Posterior cingulate gyrus (tissue), 11 donors: ENCODE measurements around the gene KCNQ1.

Experiments used
- DNase-seq, 10 donors: peaks; one replicate each; pipeline versions ENCODE4 v3.0.0 to v3.0.0-alpha.2; 2020 to 2021; ENCODE audit warnings: mixed read lengths in 3 of 10
- intact Hi-C: fragments of 100-400 bp; cut with DNase I; formaldehyde crosslinking; loops from one replicate; pipeline ENCODE4 v1.15.1; 2023

Gene KCNQ1

DNA sequence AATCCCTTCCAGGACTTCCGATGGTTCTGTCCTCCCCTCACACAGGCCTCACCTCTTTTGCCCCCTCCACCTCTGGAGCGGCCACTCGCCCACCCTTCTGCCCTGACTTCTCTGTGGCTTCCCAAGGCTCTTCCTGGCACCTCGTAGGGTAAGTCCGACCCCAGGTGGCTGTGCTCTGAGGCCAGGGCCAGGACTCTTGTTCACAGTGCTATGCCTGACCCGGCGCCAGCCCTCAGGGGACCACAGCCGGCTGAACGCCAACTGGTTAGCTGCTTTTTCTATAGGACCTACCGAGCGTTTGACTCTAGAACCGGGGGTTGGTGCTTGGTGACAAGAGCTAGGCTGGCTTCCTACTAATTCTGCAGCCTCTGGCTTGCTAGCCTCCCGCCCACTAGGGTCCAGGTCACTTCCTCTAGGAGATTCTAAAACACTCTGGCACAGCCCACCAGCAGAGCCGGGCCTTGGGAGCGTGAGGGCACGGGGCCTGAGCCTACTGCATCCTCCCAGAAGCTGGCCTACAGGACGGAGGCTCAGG is 283.4 kb downstream of the KCNQ1 start:
- intact Hi-C loops: no loop called here
- no peak for DNase-seq

DNA sequence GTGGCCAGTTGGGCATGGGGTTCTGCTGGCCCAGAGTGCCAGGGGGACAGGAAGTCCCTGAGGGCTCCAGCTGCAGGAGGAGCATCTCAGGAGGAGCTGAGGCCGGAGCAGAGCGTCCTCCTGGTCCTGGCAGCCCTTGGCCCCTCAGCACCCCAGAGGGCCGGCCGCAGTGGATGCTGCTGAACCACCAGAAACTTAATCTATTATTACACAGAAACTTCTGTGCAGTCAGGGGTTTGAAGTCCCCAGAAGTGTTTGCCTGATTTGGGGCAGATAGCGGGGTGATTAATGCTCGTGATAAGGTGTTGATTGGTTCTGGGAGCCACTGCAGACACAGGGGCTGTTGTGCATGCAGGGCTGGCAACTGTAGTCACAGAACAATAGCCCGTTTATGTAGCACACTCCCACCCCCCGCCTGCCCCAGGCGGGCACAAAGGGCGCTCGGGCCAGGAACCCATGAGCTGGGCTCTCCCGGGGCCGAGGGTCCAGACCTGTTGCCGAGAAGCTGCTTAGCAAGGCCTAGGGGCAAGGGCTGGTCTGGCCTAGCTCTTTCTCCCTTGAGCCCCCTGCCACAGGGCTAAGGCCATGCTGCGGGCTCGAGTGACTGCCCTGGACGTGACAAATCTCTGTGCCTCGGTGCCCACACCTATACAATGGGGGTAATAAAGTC is 284.0 kb downstream of the KCNQ1 start:
- DNase-seq: peak; percentile 56 to 97 (median 82)
- intact Hi-C loops: no loop called here

DNA sequence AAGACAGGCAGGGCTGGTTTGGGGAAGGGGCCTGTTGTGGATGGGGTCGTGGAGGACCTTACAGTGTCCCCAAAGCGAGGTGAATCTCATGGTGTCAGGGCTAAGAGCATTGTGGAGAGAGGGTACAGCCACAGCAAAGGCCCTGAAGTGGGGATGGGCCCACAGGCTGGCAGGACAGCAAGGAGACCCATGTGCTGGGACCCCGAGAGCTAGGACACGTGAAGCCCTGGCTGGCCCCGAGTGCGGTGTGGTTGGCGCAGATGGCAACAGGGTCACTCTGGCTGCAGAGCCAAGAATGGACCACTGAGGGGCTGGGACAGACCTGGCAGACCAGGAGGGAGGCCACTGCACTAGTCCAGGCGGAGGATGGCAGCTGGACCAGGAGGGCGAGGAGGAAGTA is 285.0 kb downstream of the KCNQ1 start:
- no peak for DNase-seq
- intact Hi-C loops: no loop called here

DNA sequence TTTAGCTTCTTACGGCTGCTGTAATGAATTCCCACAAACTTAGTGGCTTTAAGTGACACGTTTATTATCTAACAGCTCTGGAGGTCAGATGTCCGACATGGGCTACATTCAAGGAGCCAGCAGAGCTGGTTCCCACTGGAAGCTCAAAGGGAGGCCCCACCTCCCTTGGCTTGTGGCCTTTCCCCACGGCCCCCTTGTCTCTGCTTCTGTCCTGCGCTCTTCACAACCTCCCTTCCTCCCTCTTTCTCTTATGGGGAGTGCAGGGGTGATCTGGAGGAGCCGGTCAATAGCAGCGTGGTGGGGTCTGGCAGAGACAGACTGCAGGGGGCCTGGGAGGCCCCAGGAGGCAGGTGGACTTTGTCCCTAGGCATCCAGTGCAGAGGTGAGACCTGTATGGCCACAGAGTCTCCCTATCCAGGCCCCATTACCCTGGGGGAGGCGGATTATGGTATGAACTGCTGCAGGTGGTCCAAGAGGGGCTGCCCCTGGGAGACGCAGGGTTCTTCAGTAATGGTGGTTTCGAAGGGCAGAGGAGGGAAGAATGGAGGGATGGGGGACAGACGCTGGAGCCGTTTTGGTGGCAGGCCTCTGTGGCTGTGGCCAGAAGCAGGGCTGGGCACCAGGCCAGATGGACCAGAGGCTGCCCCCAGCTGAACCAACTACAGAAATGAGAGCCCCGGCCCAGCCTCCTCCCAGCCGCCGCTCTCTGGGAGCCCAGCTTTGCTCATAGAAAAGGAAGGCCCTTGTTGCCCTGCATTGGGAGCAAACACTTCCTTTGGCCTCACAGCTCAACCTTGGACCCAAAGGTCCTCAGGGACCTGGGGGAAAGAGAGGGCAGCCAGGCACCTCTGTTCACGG is 285.7 kb downstream of the KCNQ1 start:
- DNase-seq: peak in 7 of 10 donors; percentile 35 to 95 (median 71)

DNA sequence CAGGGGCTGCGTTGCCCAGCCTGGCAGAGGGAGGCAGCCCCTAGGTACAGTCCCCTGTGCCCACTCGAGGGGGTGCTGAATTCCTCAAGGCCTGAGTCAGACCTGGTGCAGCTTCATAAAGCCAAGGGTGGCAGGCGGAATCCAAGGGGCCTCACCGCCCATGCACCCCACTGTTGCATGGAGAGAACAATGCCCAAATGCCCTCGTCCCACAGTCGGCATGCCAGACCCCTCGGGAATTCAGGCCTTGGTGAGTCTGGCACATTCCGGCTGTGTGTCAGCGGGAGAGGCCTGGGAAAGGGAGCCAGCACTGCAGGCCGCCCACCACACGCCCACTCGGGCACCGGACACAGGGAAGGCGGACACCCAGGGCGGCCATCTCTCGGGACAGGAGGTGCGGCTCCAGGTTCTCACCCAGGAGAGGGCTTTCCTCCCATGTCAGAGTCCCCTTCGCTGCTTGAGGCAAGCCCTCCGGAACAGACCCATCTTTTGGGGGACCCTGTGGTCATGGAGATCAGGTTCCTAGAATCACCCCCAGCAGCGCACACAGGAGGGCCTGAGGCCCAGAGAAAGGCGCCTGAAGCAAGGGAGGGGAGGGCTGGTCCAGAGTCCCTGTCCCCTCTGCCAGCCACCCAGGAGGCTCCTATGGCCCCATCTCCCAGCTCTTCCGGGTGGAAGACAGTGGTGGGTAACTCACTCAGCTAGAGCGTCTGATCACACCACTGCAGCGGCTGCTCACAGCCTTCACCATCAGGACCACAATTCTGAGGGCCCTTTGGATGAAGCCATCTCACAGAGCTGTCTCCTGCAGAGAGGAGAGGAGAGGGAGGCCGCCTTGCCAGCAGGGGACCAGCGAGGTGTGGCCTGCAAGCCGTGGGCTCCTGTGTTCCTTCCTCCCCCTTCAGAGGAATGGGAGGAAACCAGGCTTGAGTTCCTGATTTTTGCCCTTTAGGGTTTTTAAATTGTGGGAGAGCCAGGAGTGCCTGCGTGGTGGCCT is 286.6 kb downstream of the KCNQ1 start:
- intact Hi-C loops: no loop called here
- no peak for DNase-seq

More for the DNA sequence above, 285.7 kb downstream of the KCNQ1 start:
- intact Hi-C loops: no loop called here

DNA sequence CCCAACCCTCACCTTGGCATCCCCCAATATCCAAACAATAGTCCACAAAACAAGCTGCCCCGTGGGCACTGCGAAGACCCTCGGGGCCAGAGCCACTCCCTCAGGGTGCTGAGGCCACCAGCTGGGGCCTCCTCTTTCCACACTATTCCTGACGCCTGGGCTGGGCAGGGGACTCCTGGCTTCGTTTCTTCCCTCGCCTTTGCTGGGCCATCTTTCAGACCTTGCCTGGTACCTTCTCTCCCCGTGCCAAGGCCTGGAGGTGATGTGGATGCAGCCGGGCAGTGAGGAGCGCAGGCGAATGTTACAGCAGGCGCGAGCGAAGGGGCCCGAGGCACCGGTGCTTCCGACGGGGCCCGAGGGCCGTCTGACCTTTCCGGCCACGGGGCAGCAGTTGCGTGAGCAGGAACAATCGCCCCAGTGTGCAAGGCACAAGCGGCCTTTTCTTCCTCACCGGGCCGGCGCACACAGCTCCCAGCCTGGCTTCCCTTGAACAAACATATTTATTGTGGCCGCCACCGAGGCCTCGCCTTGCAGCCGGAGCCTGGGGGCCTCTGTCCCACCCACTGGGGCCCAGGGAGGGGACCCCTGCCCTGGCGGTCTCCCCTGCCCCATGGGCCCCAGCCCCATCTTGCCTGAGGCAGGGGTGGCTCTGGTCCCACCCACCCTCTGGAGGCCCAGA is 287.6 kb downstream of the KCNQ1 start:
- intact Hi-C loops: no loop called here
- peak; percentile 46 to 97 (median 77) for DNase-seq

DNA sequence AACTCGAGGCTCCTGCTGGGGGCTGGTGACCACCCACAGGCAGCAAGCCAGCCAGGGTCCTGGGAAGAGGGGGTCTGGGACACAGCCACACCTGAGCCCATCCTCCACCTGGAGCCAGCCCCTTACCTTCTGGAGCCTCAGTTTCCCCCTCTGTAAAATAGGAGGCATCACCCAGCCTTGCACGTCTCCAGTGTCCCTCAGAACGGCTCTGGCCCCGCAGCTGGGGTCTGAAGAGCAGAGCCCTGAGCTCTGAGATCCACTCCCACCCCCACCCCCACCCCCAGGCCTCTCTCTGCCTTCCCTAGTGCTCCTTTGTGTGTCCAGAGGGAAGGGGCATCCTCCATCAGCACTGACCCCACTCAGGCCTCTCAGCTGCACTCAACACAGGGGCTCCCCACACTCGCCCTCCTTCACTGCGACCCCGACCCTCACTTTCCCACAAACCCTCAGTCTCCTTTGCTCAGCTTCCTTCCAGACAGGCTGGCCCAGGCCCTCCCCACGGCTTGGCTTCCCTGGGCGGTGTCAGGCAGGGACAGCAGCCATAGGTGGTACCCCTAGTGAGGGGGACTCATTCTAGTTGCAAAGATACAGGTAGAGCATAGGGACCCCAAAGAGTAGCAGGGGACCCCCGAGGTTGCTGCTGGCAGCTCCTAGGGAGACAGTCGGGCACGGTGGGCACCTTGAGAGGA is 288.3 kb downstream of the KCNQ1 start:
- DNase-seq: peak in 3 of 10 donors; percentile 60 to 81 (median 61)
- intact Hi-C loops: no loop called here

DNA sequence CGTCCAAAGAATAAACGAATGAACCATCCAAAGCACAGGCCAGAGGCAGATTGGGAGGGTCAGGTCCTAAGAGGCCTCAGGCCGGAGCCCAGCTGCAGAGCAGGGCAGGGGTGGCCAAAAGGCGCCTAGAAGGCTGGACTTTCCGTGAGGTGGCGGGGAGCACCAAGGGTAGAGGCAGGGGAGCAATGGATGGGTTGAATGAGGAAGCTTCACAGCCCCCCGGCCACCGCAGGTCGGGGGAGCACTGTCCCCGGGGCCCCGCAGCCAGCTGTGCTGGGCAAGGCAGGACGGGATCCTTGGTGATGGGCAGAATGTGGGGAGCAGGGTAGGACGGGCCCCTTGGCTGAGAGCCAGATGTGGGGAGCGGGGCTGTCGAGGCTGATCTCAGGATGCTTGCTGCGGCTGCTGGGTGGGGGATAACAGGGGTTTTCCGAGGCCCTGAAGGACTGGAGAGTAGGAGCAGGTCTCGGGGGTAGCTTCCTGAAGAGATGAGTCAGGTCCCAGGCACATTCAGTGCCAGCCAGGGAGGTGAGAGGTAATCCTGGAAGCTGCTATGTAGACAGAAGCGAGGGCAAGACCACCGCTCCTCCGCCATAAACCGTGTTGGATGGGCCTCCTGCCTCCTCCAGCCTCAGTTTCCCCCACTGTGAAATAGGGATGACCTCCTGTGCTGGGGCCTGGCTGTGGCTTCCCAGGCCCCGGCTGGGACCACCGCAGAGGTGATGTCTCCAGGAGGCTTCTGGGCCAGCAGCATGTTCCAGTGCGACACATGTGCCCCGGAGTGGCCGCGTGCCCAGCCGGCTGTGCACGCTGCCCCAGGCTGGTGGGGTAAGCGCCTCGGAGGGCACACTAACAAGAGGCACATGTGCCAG is 289.6 kb downstream of the KCNQ1 start:
- intact Hi-C loops: no loop called here
- peak in 3 of 10 donors; percentile 64 to 80 (median 73) for DNase-seq

DNA sequence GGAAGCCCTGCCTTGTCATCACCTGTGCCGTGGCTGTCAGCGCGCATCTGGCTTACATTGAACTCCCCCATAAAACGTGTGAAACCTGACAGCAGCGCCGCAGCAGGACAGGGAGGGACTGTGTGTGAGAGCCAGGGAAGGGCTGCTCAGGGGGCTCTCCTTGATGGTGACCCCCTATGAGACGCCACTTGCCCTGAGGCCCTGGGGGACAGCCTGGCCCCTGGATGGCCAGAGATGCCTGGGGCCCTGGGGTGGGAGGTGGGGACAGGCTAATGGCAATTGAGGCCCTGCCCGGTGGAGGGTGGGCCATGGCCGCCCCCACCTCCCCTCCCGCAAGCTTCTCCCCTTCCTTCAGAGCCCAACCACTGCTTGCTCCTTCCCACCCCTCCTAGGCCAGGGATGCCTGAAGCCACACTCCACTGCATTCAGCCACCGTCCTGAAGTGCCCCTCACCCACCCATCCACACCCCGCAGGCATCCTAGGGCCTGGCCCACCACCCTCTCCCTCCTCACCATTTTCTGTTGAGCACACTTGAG is 290.3 kb downstream of the KCNQ1 start:
- intact Hi-C loops: no loop called here
- DNase-seq: peak in 3 of 10 donors; percentile 30 to 71 (median 61)

DNA sequence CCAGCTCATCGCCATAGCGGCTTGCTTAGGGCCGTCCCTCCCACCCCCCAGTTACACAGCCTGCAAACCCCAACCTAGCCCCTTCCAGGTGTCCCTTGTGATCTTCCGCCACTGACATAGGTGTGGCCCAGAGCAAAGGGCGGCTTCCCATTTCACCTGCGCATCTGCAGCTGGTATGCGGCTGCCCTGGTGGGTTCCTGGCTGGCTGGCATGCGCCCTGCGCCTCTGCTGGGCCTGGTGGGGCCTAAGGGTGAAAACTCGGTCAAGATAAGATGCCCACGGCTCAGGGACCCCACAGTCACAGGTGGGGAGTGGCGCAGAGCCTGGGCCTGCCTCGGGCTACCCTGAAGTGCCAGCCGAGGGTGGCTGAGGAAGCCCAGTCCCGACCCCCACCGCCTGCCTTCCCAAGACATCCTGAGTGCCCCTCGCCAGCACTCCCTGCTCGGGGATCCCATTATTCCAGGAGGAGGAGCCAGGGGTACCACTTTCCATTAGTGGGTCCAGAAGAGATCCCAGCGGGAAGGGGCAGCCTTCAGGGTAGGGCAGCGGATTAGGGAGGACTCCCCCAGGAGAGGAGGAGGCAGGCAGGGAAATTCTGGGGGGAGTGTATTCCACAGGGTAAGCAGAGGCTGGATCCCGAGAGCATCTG is 291.9 kb downstream of the KCNQ1 start:
- intact Hi-C loops: no loop called here
- peak in 1 of 10 donors; percentile 67 for DNase-seq

DNA sequence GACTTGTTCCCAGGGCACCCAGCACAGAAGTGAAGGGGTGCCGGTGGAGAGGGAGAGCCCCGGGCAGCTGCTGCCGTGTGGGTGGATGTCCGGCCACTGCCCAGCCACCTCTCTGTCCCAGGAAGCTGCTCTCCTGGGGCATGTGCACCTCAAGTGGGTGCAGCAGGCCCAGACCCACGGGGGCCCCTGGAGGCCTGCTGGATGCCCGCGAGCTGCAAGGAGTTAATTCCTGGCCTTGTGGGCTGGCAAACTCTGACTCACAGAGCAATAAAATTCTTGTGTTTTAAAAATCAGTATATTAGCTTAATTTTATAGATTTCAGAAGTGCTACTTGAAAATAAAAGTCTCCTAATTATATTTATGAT is 292.4 kb downstream of the KCNQ1 start:
- intact Hi-C loops: no loop called here
- peak in 1 of 10 donors; percentile 66 for DNase-seq

DNA sequence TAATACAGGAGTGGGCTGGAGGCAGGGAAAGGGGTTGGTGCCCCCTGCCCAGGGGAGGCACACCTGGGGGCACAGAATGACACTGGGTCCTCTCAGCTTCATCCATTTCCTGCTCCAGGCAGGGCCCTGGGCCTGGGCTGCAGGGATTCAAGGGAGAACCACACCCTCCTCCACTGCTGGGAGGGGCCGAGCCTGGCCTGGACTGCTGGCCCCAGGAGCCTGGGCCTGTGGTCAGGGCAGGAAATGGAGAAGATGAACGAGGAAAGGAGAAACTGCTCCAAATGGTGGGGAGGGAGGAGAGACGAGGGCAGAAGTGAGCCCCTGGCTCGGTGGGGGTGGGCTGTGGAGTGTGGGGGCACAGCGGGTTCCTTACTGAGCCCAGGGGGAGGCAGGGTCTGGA is 293.1 kb downstream of the KCNQ1 start:
- intact Hi-C loops: no loop called here
- DNase-seq: peak in 1 of 10 donors; percentile 52

DNA sequence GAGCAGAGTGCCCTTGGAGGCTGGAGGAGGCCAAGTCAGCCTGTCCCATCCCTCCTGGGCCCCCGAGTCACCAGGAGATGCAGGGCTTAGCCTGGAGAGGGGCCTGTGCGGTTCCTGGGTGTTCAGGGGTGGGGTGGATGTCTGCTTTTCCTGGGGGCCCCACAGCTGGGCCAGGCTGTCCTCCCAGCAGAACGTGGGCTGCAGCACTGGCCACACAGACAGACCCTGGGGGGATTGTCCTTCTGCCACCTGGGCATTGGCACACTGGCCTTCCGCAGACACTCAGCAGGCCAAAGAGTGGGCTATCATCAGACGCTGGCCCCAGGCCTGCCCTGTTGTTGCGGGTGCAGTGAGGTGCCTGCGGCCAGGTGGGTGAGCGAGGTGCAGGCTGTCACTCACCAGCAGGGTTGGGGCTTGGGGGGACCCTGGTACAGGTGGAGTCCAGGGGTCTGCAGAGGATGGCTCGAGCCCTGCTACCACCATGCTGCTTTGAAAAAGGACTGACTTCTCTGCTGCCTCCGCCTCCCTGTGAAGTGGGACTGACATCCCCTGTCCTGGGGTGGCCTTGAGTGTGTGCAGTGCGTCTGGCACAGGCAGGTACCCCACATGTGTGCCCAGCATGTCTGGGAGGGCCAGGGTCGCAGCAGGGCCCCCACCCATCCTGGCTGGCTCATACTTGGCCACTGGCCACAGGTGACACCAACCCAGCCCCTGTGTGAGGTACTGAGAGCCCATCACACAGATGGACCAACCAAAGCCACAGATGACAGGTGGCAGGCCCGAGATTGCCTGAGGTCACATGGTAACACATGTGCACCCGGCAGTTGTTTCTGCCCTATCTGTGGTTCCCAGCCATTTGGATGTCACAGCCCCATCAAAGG is 294.0 kb downstream of the KCNQ1 start:
- DNase-seq: peak in 3 of 10 donors; percentile 51 to 80 (median 76)

DNA sequence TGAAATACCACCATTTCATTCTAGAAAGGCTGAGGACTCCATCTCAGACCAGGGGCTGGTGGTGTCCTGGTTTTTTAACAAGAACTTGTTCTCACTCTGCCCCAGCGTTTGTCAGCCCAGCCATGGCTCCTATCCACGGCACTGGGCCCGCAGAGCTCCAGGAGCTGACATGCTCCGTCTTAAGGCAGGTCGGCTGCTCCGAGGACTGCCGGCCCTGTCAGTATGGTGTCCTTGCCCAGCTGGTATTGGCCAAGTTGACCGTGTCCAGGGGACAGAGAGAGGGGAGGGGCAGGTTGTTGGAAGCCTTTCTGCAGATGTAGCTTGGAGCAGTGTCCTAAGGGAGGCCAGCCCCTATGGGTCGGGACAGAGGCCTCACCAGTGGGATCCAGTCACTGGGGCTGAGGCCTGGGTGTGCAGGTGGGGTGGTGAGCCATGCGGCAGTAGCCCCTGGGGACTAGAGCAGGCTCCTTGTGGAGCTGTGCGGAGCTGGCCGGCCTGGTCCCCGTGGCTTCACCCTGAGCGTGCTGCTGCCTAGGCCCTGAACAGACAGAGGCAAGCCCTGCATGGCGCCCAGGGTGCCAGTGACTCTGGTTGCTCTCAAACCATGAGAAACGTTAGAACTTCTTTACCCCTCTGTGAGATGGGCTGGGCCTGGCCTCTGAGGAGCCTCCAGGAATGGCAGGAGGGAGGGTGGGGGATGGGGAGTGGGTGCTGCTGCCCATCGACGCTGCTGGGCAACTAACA is 294.9 kb downstream of the KCNQ1 start:
- DNase-seq: peak in 3 of 10 donors; percentile 64 to 81 (median 75)
- intact Hi-C loops: no loop called here

More for the DNA sequence above, 294.0 kb downstream of the KCNQ1 start:
- intact Hi-C loops: no loop called here

DNA sequence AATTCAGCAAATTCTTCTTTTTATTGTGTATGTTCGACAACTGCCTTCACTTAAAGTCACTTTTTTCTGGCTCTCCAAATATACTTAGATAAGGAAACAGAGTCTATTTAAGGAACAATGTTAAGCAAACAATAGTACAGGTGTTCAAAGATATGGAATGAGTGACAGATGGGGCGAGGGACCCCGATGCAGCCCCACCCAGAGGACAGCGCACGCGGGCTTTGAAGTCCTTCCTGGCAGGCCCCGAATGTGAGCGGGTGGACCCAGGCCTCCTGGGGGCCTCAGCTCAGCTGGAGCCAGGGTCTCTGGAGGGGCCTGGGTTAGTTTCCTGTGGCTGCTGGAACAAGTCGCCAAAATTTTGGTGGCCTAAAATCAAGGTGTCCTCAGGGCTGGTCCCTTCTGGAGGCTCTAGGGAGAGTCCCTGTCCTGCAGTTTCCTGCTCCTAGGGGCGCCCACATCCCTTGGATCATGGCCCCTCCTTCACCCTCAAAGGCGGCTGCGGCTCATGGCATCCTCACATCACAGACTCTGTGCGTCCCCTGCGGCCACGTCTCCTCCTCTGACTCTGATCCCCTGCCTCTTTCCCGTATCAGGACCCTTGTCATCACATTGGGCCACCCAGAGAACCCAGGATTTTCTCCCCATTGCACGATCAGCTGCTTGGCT is 295.6 kb downstream of the KCNQ1 start:
- intact Hi-C loops: no loop called here
- peak in 4 of 10 donors; percentile 7 to 68 (median 66) for DNase-seq
